ENCODE measurements around the gene WNT9B.

The WNT9B gene

DNA sequence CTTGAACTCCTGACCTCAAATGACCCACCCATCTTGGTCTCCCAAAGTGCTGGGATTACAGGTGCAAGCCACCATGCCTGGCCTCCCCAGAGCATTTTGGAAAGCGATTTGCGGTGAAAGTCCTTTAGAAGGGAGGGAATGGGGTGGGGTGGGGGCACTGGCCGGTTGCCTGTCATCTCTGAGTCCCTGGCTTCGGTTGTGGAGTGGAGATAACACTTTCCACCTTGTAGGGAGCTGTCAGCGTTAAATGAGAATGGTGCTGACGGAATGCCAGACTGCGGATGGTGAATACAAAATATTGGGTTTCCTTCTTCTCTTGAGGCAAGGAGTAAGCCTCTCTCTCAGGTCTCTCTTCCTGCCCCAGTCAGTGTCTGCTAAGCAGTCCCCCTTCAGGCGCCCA, 27.7 kb upstream of the WNT9B start:
- Histone ChIP-seq H3K9ac (ENCODE audit: low read length) (no peak overlapping the region), H3K4me1 (ENCODE audit: control insufficient read depth, low read depth, low read length) (peaks cover 19% of the 10 kb centered on the region), H3K27ac (ENCODE audit: low read length) (no peak overlapping the region), H3K9me3 (ENCODE audit: control insufficient read depth, low read depth, low read length) (no peaks in the 10 kb centered on the region), H3K27me3 (ENCODE audit: control insufficient read depth, insufficient read depth, low read length) (peaks cover 51% of the 10 kb centered on the region), H3K36me3 (ENCODE audit: control insufficient read depth, low read depth, low read length) (no peaks in the 10 kb centered on the region), H3K4me3 (ENCODE audit: low read length) (no peak overlapping the region)

DNA sequence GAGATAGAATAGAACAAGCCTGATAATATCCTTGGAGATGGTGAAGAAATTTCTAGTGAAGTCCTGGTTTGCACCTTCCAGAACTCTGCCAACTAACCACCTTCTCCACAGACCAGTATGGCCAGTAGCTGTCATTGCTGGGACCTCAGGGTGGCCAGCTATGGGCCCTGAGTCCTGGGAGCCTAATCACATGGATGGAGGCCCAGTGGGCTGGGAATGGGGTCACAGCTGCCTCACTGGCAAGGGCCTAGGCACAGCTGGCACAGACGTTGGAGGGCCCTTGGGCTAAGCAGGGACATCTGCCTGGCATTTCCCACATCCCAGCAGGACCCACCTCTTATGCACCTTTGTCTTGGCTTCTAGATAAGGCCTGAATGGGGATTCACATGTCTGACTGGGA, 25.3 kb upstream of the WNT9B start:
- H3K27ac ChIP-seq (ENCODE audit: low read length): no peak overlapping the region
- no peak overlapping the region for H3K4me3 ChIP-seq (ENCODE audit: low read length)
- H3K27me3 ChIP-seq (ENCODE audit: control insufficient read depth, insufficient read depth, low read length): peaks cover 34% of the 10 kb centered on the region
- no peaks in the 10 kb centered on the region for H3K36me3 ChIP-seq (ENCODE audit: control insufficient read depth, low read depth, low read length)
- H3K9me3 ChIP-seq (ENCODE audit: control insufficient read depth, low read depth, low read length): no peaks in the 10 kb centered on the region
- H3K9ac ChIP-seq (ENCODE audit: low read length): no peak overlapping the region
- H3K4me1 ChIP-seq (ENCODE audit: control insufficient read depth, low read depth, low read length): peaks cover 6% of the 10 kb centered on the region

DNA sequence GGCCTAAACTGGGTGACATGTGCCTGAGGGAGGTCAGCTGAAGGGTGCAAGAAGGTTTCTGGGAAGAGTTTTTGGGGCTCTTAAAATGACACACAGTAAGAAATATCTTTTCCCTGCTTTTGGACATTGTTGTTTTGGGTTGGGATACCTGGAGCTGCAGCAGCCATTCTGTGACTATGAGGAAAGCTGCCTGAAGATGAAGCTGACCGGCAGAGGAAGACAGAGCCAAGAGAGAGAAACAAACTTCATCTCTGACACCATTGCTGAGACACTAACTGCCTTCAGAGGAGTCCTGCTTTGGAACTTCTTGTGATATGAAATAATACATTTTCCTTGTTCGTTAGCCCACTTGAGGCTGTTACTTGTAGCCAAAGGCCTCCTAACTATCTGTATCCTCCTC, 24.1 kb upstream of the WNT9B start:
- Histone ChIP-seq H3K9ac (ENCODE audit: low read length) (no peak overlapping the region), H3K36me3 (ENCODE audit: control insufficient read depth, low read depth, low read length) (no peaks in the 10 kb centered on the region), H3K4me3 (ENCODE audit: low read length) (no peak overlapping the region), H3K4me1 (ENCODE audit: control insufficient read depth, low read depth, low read length) (peaks cover 4% of the 10 kb centered on the region), H3K27me3 (ENCODE audit: control insufficient read depth, insufficient read depth, low read length) (peaks cover 31% of the 10 kb centered on the region), H3K9me3 (ENCODE audit: control insufficient read depth, low read depth, low read length) (no peaks in the 10 kb centered on the region), H3K27ac (ENCODE audit: low read length) (no peak overlapping the region)

DNA sequence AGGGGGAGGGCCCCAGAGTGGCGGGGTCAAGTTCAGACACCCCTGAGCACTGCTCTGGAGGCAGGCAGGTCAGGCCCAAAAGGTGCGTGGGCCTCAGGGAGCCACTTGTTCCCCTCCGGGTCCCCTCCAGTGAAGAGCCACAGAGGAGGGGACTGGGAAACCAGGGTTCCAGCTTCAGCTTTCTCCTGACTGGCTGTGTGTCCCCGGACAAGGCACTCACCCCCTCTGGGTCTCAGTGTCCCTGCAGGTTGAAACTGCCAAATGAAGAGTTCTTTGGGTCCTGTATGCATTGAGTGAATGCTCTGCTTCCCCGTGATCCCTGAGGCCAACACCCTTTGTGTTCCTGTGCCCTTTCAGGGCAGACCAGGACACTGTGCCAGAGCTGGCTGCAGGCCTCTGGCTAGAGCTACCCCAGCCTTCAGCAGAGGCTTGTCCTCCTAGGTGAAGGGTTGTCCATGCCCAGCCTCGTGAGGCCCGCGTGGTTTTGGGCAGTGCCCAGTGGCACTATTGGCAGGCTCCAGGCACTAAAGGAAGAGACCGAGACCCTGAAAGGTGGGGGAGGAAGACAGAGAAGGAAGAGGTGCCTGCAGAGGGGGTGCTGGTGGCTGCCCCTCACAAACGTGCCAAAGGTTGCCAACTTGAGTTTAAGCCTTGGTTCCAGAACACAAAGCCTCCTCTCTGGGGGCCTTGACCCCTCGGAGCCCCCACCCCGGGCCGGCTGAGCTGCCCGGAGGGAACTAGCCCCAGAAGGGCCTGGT, 19.6 kb upstream of the WNT9B start:
- Histone ChIP-seq H3K9ac (ENCODE audit: low read length) (no peak overlapping the region), H3K9me3 (ENCODE audit: control insufficient read depth, low read depth, low read length) (no peaks in the 10 kb centered on the region), H3K27ac (ENCODE audit: low read length) (no peak overlapping the region), H3K4me3 (ENCODE audit: low read length) (no peak overlapping the region), H3K4me1 (ENCODE audit: control insufficient read depth, low read depth, low read length) (peaks cover 17% of the 10 kb centered on the region), H3K27me3 (ENCODE audit: control insufficient read depth, insufficient read depth, low read length) (peaks cover 39% of the 10 kb centered on the region), H3K36me3 (ENCODE audit: control insufficient read depth, low read depth, low read length) (no peaks in the 10 kb centered on the region)

DNA sequence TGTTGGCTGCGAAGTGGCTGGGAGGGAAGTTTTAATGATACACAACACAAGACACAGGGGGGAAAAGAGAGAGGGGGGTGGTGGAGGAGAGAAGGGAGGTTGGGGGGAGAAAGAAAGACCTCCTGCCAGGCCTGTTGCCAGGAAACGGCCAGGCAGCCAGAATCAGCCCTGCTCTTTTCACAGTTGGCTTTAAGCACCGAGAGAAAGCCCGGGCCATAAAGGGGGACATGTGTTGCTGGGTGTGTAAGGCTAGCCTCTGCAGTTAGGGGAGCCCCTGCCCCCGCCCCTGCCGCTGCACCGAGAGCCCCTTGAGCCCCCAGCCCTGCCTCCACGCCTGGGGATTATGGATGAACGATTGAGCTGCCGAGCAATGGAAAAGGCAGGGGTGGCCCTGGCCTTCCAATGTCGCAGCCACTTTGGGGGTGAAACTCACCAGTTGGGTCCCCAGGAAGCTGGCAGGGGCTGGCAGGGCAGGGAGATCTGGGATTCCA, 19.0 kb upstream of the WNT9B start:
- Histone ChIP-seq H3K27me3 (ENCODE audit: control insufficient read depth, insufficient read depth, low read length) (peaks cover 39% of the 10 kb centered on the region), H3K27ac (ENCODE audit: low read length) (no peak overlapping the region), H3K9me3 (ENCODE audit: control insufficient read depth, low read depth, low read length) (no peaks in the 10 kb centered on the region), H3K4me1 (ENCODE audit: control insufficient read depth, low read depth, low read length) (peaks cover 17% of the 10 kb centered on the region), H3K4me3 (ENCODE audit: low read length) (no peak overlapping the region), H3K9ac (ENCODE audit: low read length) (no peak overlapping the region), H3K36me3 (ENCODE audit: control insufficient read depth, low read depth, low read length) (no peaks in the 10 kb centered on the region)

DNA sequence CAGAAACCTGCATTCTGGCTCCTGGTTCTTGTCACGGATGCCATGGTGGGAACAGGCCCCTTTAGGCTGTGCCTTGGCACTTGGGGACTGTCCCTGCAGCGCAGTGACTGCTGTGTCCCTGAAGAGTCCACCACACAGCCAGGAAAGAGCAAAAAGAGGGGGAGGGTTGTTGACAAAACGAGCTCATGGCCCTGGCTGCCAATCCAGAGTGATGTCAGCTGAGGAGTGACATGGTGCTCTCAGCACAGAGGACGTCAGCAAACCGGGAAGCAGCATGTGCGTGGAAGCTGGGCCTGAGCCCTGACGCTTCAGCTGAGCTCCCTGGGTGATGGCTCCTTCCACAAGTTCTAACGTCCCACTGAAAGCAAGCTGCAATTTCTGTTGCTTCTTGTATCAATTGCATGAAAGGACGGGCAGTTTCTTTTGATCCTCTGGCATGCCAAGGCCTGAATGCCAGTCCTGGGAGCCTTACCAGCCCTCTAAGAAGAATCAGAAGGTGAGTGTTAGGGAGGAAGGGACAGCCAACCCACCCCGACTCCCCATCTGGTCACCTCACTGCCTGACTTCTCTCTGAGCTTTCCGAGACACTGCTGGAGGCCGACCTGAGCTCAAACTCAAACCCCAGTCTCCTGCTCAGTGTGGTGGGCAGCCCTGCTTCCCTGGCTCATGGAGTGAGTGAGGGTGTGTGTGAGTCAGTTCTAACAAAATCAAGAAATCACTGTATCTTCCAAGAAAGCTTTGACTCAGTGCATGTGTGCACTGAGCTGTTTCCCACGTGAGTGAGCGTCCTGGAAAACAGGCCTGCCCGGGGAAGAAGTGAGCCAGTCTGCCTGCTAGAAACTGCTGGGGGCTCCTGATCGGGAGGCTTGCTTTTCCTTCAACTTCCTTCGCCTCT, 18.2 kb upstream of the WNT9B start:
- H3K9ac ChIP-seq (ENCODE audit: low read length): no peak overlapping the region
- peaks cover 39% of the 10 kb centered on the region for H3K27me3 ChIP-seq (ENCODE audit: control insufficient read depth, insufficient read depth, low read length)
- H3K4me1 ChIP-seq (ENCODE audit: control insufficient read depth, low read depth, low read length): peaks cover 17% of the 10 kb centered on the region
- no peak overlapping the region for H3K4me3 ChIP-seq (ENCODE audit: low read length)
- no peak overlapping the region for H3K27ac ChIP-seq (ENCODE audit: low read length)
- no peaks in the 10 kb centered on the region for H3K36me3 ChIP-seq (ENCODE audit: control insufficient read depth, low read depth, low read length)
- H3K9me3 ChIP-seq (ENCODE audit: control insufficient read depth, low read depth, low read length): no peaks in the 10 kb centered on the region

DNA sequence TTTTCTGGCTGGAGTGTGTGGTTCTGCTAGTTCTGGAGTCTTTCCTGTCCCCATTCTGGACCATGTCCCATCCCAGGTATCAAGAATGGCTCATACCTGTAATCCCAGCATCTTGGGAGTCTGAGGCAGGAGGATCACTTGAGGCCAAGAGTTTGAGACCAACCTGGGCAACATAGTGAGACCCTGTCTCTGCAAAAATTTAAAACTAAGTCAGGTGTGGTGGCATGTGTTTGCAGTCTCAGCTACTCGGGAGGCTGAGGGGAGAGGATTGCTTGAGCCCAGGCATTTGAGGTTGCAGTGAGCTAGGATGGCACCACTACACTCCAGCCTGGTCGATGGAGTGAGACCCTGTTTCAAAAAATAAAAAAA, 17.6 kb upstream of the WNT9B start:
- H3K9me3 ChIP-seq (ENCODE audit: control insufficient read depth, low read depth, low read length): no peaks in the 10 kb centered on the region
- H3K9ac ChIP-seq (ENCODE audit: low read length): no peak overlapping the region
- no peak overlapping the region for H3K27ac ChIP-seq (ENCODE audit: low read length)
- H3K27me3 ChIP-seq (ENCODE audit: control insufficient read depth, insufficient read depth, low read length): peaks cover 39% of the 10 kb centered on the region
- H3K4me1 ChIP-seq (ENCODE audit: control insufficient read depth, low read depth, low read length): peaks cover 17% of the 10 kb centered on the region
- H3K36me3 ChIP-seq (ENCODE audit: control insufficient read depth, low read depth, low read length): no peaks in the 10 kb centered on the region
- no peak overlapping the region for H3K4me3 ChIP-seq (ENCODE audit: low read length)

DNA sequence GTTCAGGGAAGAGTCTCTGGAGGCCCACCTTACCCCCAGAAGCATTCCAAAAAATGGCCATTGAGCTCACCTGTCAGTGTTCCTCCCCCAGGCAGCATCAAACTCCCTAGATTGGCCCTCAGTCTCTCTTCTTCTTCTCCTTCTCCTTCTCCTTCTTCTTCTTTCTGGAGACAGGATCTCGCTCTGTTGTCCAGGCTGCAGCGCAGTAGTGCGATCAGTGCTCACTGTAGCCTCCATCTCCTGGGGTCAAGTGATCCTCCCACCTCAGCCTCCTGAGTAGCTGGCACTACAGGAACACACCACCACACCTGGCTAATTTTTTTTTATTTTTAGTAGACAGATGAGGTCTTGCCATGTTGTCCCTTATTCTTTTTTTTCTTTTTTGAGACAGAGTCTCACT, 16.5 kb upstream of the WNT9B start:
- Histone ChIP-seq H3K4me3 (ENCODE audit: low read length) (no peak overlapping the region), H3K9me3 (ENCODE audit: control insufficient read depth, low read depth, low read length) (no peaks in the 10 kb centered on the region), H3K9ac (ENCODE audit: low read length) (no peak overlapping the region), H3K36me3 (ENCODE audit: control insufficient read depth, low read depth, low read length) (no peaks in the 10 kb centered on the region), H3K27ac (ENCODE audit: low read length) (no peak overlapping the region), H3K27me3 (ENCODE audit: control insufficient read depth, insufficient read depth, low read length) (peaks cover 39% of the 10 kb centered on the region), H3K4me1 (ENCODE audit: control insufficient read depth, low read depth, low read length) (peaks cover 17% of the 10 kb centered on the region)

DNA sequence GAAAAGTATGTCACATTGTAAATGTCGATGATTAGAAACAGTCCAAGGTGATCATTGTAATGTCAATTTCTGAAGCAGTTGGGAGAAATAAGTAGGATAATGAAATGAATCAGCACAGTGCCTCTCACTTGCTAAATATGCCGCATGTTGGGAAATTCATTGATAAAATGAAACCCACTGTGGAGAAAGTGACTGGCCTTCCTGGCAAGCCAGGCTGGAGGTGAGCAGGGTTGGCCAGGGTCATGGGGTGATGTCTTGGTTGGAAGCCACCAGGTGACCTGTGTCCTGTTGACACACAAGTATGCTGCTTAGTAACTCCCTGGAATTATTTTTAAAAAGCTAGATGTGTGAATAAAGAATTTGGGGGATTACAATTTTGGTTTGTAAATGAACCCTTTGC, 14.9 kb upstream of the WNT9B start:
- Histone ChIP-seq H3K27ac (ENCODE audit: low read length) (no peak overlapping the region), H3K4me3 (ENCODE audit: low read length) (no peak overlapping the region), H3K4me1 (ENCODE audit: control insufficient read depth, low read depth, low read length) (peaks cover 17% of the 10 kb centered on the region), H3K9ac (ENCODE audit: low read length) (no peak overlapping the region), H3K9me3 (ENCODE audit: control insufficient read depth, low read depth, low read length) (no peaks in the 10 kb centered on the region), H3K36me3 (ENCODE audit: control insufficient read depth, low read depth, low read length) (no peaks in the 10 kb centered on the region), H3K27me3 (ENCODE audit: control insufficient read depth, insufficient read depth, low read length) (peaks cover 44% of the 10 kb centered on the region)

DNA sequence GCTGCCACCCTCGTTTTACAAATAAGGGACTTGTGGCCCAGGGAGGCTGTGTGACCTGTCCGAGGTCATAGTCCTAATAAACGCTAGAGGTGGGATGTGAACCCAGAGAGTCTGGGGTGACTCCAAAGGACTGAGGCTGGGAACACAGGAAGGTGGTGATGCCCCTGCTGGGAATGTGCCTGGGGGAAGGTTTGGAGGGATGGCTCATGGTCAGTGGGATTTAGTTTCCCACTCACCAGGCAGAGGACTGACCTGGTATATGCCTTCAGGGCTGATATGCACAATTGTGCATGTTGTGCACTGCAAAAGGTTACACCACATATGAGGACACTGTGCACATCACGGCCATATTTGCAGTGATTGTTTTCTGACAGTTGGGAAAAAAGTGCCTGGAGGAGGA, 13.9 kb upstream of the WNT9B start:
- Histone ChIP-seq H3K27ac (ENCODE audit: low read length) (no peak overlapping the region), H3K4me3 (ENCODE audit: low read length) (no peak overlapping the region), H3K4me1 (ENCODE audit: control insufficient read depth, low read depth, low read length) (peaks cover 11% of the 10 kb centered on the region), H3K9me3 (ENCODE audit: control insufficient read depth, low read depth, low read length) (no peaks in the 10 kb centered on the region), H3K9ac (ENCODE audit: low read length) (no peak overlapping the region), H3K36me3 (ENCODE audit: control insufficient read depth, low read depth, low read length) (no peaks in the 10 kb centered on the region), H3K27me3 (ENCODE audit: control insufficient read depth, insufficient read depth, low read length) (peaks cover 41% of the 10 kb centered on the region)

DNA sequence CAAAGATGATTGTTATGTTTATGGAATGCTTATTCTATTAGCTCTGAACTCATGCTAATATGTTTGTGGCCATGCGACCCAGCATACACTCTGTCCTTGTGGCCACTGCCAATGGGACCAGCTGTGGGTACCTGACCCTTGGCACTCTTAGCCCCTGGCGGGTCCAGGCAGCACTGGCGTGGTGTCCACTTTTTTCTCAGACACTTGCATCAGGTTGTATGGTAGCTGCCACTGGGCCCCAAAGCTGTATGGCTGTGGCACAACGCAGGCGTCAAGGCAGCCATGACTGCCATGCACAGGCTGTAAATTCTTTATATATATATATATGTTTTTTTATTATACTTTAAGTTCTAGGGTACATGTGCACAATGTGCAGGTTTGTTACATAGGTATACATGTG, 12.2 kb upstream of the WNT9B start:
- no peak overlapping the region for H3K9ac ChIP-seq (ENCODE audit: low read length)
- H3K27me3 ChIP-seq (ENCODE audit: control insufficient read depth, insufficient read depth, low read length): peaks cover 24% of the 10 kb centered on the region
- no peak overlapping the region for H3K27ac ChIP-seq (ENCODE audit: low read length)
- H3K36me3 ChIP-seq (ENCODE audit: control insufficient read depth, low read depth, low read length): no peaks in the 10 kb centered on the region
- peaks cover 9% of the 10 kb centered on the region for H3K9me3 ChIP-seq (ENCODE audit: control insufficient read depth, low read depth, low read length)
- peaks cover 3% of the 10 kb centered on the region for H3K4me1 ChIP-seq (ENCODE audit: control insufficient read depth, low read depth, low read length)
- no peak overlapping the region for H3K4me3 ChIP-seq (ENCODE audit: low read length)
